T-helper 1 cell (primary cell): ENCODE data around the gene PTPRCAP.

Experiments
- DNase-seq, 5 donors: peaks; one replicate each; pipeline ENCODE4 v3.0.0-alpha.2; 2012 to 2020

Gene PTPRCAP

DNA sequence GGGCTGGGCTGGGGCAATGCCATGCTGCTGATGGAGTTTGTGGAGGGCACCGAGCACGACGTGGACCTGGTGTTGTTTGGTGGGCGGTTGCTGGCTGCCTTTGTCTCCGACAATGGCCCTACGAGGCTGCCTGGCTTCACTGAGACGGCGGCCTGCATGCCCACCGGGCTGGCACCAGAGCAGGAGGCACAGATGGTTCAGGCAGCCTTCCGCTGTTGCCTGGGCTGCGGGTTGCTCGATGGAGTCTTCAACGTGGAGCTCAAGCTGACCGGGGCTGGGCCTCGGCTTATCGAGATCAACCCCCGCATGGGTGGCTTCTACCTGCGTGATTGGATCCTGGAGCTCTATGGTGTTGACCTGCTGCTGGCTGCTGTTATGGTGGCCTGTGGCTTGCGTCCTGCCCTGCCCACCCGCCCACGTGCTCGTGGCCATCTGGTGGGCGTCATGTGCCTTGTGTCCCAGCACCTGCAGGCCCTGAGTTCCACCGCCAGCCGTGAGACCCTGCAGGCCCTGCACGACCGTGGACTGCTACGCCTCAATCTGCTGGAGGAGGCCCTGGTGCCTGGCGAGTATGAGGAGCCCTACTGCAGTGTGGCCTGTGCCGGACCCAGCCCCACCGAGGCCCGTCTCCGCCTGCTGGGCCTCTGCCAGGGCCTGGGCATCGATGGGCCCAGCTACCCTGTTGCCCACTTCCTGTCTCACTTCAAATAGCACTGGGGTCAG lies 13.4 kb downstream of the PTPRCAP start:
- DNase-seq = no peak

DNA sequence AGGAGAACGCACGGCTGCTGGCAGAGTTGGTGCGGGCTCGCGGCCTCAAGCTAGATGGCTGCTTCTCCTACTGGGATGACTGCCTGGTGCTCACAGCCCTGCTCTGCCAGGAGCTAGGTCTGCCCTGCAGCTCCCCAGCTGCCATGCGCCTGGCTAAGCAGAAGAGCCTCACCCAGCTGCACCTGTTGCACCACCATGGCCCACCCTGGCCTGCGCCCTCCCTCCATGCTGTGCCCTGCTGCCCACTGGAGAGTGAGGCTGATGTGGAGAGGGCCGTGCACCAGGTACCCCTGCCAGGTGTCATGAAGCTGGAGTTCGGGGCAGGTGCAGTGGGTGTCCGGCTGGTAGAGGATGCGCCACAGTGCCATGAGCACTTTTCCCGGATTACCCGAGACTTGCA lies 14.0 kb downstream of the PTPRCAP start:
- no peak for DNase-seq

DNA sequence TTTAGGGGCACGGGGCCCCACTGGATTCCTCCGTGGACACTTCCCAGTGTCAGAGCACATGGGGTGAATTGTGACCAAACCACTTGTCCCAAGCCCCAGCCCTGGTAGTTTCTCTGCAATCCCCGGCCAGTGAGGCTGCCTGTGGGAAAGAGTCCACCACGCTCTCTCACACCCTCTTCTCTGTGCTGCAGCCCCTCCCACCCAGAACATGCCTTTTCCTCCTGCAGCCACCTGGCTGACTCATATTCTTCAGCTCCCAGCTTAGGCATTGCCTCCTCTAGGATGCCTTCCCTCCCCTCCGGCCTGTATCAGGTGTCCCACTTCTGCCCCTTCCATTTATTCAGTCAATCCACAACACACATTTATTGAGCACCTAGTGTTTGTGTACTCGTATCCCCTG lies 14.6 kb downstream of the PTPRCAP start:
- DNase-seq = no peak

DNA sequence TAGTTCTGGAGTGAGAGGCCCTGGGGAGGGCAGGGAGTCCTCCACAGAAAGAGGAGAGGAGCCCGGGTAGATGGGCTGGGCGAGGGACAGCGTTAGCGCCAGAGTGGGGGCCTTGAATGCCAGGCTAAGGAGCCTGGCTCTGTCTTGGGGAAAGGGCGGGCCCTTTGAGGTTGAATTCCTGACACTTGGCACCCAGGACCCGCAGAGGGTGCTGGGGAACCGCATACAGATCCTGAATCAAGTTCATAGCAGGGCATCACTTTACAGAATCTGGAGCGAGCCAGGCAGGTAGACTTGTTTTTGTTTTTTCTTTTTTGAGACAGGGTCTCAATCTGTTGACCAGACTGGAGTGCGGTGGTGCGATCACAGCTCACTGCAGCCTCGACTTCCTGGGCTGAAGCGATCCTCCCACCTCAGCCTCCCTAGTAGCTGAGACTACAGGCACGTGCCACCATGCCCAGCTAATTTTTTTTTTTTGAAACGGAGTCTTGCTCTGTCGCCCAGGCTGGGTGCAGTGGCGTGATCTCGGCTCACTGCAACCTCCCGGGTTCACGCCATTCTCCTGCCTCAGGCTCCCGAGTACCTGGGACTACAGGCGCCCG lies 16.0 kb downstream of the PTPRCAP start:
- DNase-seq = no peak

DNA sequence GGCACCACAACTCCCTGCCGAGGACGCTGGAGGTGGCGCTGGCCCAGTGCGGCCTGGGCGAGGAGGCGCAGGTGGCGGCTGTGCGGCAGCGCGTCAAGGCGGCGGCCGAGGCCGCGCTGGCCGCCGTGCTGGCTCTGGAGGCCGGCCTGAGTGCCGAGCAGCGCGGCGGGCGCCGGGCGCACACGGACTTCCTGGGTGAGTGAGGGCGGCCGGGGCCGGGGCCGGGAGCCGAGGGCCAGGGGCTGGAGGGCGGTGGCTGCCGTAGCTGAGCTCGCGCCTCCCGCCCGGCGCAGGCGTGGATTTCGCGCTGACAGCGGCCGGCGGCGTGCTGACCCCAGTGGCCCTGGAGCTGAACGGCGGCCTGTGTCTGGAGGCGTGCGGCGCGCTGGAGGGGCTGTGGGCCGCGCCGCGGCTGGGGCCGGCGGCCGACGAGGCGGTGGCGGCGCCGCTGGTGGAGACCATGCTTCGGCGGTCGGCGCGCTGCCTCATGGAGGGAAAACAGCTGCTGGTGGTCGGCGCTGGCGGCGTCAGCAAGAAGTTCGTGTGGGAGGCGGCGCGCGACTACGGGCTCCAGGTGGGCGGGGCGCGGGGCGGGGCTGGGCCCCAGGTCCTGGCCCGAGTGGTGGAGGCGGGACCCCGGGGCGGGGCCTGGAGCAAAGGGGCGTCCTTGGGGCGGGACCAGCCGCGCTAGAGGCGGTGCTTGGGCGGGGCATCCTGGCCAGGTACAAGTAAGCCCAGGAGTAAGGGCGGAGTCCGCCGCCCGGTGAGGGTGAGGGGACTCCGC lies 16.6 kb downstream of the PTPRCAP start:
- peak; percentile 93 to 99 (median 97) for DNase-seq

DNA sequence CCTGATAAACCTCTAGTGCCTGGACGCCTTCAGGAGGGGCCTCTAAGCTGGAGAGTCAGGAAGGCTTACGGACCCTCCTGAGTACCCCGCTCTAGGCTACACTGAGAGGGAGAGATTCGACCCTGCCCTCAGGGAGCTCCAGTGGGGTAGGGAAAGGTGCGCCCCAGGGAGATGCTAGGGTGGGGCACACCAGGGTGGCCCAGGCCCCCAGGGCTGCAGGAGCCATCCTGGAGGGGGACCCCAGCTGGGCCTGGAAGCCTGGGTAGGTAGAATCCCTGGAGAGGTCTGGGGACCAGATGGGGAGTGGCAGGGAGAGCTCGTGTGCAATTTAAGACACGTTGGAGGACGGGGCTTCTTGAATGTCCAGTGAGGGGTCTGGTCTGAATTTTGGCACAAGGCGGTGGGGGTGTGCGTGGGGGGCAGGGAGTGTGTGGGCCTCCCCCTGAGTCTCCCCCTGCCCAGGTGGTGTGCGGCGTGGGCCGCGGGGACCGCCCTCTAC lies 17.3 kb downstream of the PTPRCAP start:
- no peak for DNase-seq

DNA sequence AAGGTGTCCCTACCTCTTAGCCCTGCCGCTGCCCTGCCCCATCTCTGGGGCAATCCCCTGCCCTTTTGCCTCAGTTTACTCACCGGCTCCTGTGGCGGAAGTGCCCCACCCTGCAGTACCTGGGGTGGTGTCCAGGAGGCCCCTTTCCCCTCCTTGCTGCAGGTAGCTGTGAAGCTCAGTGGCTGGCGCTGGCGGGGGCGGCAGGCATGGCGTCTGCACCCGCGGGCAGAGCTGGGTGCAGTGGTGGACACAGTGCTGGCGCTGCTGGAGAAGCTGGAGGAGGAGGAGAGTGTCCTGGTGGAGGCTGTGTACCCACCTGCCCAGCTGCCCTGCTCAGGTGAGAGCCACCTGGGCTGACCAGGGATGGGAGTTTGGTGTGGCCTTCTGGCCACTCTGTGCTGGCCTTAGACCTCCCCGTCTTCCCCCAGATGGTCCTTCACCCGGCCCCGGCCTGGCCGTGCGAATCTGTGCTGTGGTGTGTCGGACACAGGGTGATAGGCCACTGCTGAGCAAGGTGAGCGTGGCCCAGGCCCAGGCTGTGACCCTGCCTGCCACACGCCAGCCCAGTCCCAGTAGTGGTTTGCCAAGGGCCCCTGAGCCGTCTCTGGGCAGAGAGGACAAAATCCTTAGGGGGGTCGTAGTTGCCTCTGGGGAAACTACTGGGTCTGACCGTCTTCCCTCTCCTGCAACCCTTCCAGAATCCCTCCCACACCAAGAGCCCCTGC lies 18.0 kb downstream of the PTPRCAP start:
- no peak for DNase-seq

DNA sequence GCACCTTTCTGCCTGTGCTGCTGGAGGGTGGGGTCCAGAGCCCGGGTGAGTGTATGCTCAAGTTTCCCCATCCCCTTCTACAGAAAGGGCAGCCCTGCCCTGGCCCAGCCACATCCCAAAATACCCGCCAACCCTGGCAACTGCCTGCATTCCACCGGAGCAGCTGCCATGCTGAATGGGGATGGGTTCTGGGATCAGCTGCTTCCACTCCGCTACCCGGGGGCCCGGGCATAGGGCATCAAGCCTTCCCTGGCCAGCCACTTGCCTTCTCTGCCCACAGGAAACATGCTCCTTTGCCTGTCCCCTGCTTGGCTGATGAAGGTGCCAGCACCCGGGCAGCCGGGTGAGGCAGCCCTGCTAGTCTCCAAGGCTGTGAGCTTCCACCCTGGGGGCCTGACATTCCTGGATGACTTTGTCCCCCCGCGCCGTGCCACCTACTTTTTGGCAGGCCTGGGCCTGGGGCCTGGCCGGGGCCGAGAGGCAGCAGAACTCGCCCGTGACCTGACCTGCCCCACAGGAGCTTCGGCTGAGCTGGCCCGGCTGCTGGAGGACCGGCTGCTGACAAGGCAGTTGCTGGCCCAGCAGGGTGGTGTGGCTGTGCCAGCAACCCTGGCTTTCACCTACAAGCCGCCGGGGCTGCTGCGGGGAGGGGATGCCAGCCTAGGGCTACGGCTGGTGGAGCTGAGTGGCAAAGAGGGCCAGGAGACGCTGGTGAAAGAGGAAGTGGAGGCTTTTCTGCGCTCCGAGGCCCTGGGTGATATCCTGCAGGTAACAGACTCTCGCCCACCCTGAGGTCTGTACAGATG lies 18.8 kb downstream of the PTPRCAP start:
- no peak for DNase-seq

DNA sequence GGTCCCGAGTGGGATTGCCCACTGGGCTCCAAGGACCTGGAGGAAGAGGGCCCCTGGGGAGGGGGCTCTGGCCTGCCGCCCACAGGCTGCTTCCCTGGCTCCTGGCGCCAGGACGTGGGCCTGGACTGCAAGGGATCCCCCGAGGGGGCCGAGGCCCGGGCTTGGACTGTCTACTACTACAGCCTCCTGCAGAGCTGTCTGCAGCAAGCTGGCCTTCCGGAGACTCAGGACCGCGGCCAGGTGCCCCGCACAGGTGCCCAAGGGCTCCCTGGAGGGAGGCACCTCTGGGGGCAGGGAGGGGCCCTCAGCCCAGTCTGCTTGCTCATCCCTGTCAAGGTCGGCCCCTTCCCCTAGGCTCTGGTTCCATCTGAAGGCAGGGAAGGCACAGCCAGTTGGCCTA lies 20.1 kb downstream of the PTPRCAP start:
- DNase-seq = no peak

DNA sequence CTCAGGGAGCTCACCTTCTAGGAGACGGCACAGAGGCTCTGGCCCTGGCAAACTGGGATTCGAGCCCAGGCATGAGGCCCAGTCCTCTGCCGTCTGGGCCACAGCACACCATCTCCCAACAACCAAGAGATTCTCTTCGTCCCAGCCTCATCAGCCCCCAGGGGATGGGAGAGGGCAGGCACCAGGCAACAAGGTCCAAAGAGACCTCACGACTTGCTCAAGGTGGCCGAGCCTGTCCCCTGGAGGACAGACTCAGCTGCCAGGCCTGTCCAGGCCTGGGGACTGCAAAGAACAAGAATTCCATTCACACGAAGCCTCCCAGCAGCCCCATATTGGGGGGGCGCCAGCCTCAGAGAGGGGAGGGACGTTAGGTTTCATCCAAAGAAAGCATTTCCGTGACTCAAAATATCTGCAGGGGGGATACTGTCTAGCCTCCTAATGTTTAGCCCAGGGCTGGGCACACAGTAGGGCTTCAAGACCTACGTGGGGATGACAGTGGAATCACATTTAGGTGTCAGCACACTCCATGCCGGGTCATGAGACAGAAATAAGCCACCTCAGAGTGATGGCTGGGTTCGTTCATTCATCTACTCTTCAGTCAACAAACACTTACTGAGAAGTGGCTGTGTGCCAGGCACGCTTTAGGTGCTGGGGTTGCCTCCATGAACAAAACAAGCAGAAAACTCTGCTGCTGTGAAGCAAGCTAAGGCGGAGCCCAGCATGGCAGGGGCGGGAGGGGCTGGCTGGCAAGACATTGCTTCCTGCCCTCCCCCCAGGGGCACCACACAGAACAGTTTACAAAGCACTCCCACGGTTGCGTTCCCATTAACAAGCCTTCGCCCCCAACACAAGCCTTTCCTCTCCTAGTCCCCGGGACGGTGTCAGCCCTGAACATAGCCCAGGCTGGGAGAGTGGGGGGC lies 20.8 kb downstream of the PTPRCAP start:
- peak; percentile 63 to 81 (median 76) for DNase-seq

DNA sequence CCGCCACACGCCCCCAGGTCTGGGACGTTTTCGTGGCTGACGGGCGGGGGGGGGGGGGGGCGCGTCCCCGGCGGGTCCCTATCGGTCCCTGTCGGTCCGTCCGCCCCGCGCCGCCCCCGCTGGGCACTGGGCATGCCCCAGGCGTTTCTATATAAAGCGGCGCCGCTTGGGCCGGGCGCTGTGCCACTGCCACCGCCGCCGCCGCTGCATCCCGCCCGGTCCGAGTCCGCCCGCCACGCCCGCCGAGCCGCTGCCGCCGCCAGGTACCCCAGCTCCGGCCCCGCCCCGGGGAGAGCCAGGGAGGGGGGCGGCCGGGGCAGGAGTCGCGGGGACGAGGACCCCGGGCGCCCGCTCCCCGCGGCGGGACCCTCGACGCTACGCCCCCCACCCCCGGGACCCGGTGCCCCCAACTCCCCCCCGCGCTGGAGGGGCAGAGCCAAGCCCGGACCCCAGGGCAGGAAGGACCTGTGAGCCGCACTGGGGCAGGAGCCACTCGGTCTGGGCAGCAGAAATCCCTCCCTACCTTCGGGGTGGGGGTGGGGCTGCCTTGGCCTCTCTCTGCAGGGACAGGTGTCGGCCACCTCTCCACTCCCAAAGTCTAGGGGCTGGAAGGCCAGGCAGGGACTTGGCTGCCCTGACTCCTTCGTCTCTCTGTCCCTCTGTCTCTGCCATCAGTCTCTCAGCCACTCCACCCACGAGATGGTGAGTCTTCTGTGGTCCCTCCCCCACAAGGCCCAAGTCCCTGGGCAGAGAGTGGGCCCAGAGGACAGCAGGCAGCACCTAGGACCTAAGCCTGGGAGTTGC lies 21.8 kb downstream of the PTPRCAP start, which contains the start of gene CARNS1:
Gene CARNS1 (plus strand): TSS at position 178 of the 804 bp plus-strand sequence. CDS start 522 bp downstream, at position 700.
- no peak for DNase-seq

DNA sequence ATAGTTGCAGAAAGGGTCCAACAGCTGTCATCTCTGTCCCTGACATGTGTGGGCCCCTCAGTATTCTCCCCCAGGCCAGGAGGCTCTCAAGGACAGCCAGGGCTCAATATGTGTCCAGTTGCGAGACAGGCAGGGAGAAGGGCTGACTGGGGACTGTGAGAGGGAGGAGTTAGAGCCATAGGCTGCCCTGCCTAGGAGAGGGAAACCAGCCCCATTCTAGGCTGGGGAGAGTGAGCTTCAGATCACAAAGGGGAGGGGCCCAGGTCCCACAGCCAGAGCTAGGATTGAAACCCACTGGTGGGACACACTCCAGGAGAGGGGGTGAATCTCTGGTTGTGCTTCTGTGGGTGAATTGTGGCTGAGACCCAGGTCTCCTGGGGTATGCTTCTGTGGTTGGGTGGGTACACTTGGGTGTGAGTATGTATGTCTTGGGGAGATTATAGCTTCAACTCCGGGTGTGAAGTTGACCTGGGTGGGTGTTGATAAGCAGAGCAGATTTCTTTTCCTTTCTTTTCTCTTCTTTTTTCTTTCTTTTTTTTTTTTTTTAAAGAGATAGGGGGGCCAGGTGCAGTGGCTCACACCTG lies 24.1 kb downstream of the PTPRCAP start:
- no peak for DNase-seq

DNA sequence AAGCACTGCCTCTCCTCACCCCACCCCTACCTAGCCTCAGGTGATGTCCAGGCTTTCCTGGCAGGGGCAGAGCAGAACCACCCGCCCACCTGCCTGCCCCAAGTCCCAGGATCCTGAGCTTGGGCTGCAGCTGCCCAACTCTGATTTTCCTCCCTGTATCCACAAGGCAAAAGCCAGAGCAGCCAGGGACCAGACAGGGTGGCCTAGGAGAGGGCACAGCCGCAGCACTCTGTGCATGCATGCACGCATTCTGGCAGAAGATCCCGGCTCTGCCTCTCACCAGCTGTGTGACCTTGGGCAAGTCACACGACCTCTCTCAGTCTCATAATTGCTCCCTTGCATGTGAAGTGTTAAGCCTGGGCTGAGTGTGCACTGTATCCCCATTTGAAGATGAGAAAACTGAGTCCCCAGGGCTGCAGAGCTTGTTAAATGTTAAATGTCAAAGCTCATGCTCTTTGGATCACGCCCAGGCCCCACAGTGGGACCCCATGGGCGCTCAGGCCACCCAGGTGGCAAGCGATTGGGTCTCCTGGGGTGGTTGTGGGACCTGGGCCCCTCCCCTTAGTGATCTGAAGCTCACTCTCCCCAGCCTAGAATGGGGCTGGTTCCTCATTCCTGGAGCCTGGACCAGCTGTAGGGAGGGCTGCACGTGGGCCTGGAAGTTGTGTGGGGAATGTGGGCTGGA lies 24.8 kb downstream of the PTPRCAP start:
- no peak for DNase-seq

DNA sequence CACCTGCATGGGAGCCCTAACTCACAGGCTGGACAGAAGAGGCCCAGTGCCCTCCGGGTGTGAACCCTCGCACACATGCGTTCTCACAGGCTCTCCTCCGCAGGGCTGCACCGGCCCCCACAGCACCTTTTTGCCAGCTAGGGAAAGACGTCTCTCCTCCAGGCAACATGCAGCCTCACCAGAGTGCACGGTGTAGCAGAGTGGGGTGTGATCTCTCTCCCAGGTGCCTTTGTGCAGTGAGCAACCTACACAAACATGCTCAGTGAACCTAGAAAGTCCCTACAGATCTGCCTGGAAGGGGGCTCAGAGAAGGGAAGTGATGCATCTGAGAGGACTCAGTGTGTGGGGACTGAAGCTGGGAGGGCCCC lies 25.7 kb downstream of the PTPRCAP start:
- no peak for DNase-seq

DNA sequence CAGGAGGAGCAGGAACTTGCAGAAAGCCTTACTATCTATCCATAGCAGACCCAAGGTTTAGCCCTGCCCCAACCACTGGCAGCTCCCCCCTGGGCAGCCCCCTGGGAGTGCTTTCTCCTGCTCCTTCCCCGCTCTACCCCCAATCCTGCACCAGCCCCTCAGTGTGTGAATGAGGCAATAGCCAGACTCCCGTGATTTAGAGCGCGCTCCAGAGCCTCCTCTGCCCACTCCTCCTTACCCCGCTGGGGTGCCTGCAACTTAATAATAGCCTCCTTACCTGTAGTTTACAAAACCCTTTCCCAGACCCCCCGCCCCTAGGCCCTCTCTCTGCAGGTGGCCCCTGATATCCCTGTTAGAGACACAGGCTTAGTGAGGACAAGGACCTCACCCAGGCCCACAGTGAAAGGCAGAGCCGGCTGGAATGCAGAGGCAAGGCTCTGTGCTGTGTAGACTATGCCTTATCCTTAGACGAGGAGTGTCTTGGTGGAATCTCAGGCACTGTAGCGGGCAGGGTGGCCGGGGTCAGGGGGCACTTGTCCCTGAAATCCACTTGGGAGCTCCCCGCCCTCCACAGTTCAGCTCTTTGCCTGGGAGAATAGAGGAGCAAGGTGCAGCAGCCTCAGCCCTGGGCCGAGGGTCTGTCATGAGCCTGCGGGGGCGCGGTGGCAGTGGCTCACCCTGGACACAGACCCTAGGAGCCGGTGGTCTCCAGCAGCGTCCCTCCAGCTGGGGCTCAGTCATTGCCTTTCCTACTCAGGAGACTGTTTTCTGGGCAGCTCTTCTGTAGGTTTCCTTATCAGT lies 26.3 kb downstream of the PTPRCAP start:
- no peak for DNase-seq

DNA sequence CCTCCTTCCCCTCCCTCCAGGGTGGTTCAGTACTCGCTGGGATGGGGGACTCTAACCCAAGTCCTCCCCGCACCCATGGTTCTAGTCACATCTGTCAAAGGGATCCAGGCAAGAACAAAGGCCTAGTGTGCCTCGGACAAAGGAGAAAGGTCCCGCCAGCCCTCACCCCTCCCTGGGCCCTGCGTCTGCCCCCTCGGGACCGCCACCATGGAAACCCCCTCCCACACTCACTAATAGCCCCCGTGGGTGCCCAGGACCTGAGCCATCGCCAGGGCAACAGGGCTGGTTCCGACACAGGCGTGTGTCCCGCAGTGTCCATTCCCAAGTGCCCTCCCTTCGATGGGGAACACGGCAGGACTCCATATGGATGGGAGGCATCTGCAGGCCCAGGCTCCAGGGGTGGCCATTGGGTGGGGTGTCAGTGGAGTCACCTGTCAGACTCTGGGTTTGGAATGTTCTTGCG lies 27.1 kb downstream of the PTPRCAP start:
- DNase-seq = no peak

DNA sequence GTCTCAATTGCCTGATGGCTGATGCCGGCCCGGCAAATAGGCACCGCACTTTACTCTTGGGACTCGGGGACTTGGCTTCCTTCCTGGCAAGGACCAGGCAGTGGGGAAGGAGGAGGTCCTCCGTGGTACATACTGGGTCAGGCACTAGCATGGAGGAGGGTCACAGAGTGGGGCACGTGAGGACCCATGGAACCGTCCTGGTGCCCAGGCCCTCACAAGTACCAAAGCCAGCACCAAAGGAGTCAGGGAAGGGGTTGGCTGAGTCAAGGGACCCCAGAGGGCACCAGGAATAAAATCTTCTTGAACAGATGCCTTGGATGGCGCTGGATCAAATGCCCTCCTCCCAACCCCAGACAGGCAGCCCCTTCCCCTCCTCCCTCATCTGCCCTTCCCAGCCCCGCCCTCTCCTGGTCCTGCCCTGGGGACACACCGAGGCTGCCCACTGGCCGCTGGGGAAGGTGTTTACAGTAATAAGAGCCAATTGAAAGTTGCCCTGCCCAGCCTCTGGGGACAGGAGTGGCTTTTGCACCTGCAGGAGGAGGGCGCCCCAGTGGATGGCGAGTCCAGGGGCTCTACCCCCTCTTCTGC lies 27.6 kb downstream of the PTPRCAP start:
- DNase-seq = no peak

DNA sequence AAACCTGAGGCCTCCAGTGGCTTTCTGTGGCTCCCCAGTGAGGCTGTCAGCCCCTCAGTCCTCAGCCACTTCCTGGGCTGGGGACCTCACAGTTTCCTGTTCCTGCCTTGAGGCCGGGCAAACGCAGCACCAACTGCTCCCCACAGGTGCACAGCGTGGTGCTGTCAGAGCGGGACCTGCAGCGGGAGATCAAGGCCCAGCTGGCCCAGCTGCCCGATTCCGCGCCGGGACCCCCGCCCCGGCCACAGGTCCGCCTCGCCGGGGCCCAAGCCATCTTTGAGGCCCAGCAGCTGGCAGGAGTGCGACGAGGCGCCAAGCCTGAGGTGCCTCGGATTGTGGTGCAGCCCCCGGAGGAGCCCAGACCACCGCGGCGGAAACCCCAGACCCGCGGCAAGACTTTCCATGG lies 28.2 kb downstream of the PTPRCAP start:
- DNase-seq = peak; percentile 48 to 92 (median 57)
